Measurements from ENCODE around the gene RNF123.
"Not testable (repeated sequence)": the region's sequence is repeated elsewhere in the genome, so short reads cannot be mapped to it uniquely, and the experiment has no call there.

RNF123 gene

DNA sequence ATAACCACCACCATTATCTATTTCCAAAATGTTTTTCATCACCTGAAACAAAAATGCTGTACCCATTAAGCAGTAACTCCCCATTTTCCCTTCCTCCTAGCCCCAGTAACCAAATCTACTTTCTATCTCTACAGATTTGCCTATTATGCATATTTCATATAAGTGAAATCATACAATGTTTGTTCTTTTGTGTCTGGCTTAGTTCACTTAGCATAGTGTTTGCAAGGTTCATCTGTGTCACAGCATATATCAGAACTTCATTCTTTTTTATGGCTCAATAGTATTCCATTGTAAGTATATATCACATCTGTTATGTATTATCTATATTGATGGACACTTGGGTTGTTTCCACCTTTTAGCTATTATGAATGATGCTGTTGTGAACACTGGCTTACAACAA lies 51.1 kb downstream of the RNF123 start:
- Histone ChIP-seq H3K27ac (no peak overlapping the region), H4K20me1 (peaks cover 20 to 89% (median 57%) of the 10 kb centered on the region in 11 experiments; a peak in 19 of 22 replicates), H3K27me3 (no peaks in the 10 kb centered on the region), H3K9ac (no peak overlapping the region), H3K36me3 (peaks cover 73 to 100% (median 96%) of the 10 kb centered on the region in 11 experiments), H3K4me3 (no peak overlapping the region), H3K9me3 (replicated peaks in 1 of 11) (no peaks in the 10 kb centered on the region), H3K4me2 (no peak overlapping the region), H3K4me1 (peaks cover 0 to 11% (median 0%) of the 10 kb centered on the region in 10 experiments; a peak in 3 of 20 replicates)
- TF ChIP-seq Cebpa-rat (IDR thresholded peaks at IDR 0.05): no peak

DNA sequence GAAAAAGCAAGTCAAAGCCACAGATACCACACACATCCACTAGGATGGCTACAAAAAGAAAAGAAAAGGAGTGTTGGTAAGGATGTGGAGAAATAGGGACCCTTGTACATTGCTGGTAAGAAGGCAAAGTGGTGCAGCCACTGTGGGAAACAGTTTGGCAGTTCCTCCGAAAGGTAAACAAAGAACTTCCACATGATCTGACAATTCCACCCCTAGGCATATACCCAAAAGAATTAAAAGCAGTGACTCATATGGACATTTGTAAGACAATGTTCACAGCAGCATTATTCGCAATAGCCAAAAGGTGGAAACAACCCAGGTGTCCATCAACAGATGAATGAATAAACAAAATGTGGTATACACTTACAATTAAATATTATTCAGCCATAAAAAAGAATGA lies 56.6 kb downstream of the RNF123 start:
- TF ChIP-seq Cebpa-rat (IDR thresholded peaks at IDR 0.05): no peak
- Histone ChIP-seq H3K27ac (no peak overlapping the region), H3K4me2 (no peak overlapping the region)

DNA sequence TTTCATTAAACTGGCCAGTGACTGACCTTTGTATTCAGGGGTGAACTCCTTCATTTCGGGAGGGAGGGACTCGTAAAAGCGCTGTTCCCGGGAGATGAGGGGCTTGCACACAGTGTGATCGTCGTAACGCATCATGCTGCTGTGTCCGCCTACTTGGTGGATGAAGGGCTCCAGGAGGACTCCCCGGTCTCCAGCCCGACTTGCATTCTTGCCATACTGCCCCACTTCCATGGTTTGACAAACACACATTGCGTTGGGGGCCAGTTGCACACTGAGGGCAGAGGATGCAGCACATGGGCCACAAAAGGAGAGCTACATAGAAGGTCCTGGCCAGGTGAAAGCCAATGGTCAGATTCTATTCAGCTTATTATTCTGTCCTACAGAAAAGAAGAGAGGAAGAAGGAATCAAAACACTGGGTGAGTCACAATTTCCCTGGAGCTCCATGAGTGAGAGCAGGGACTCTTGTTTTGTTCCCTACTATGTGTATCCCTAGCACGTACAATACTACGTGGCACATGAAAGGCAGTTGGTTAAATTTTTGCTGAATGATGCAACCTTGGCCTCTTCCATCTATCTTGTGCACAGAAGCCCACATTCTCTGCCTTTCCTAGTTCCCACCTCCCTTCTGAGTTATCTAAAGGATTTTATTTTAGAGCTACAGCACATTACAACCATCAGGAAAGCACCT lies 58.6 kb downstream of the RNF123 start:
- no peak for TF ChIP-seq Cebpa-rat (IDR thresholded peaks at IDR 0.05)
- Histone ChIP-seq H3K4me1 (no peaks in the 10 kb centered on the region; a peak in 1 of 20 replicates), H3K27ac (no peak overlapping the region), H3K9me3 (replicated peaks in 1 of 11) (no peaks in the 10 kb centered on the region), H3K4me3 (no peak overlapping the region), H3K9ac (no peak overlapping the region), H3K36me3 (peaks cover 78 to 98% (median 89%) of the 10 kb centered on the region in 11 experiments), H4K20me1 (peaks cover 49 to 100% (median 92%) of the 10 kb centered on the region in 11 experiments), H3K27me3 (no peaks in the 10 kb centered on the region), H3K4me2 (no peak overlapping the region)

More for the DNA sequence above, 56.6 kb downstream of the RNF123 start:
- Histone ChIP-seq H4K20me1 (peaks cover 40 to 99% (median 85%) of the 10 kb centered on the region in 11 experiments; a peak in 21 of 22 replicates), H3K4me1 (no peaks in the 10 kb centered on the region; a peak in 1 of 20 replicates), H3K9ac (no peak overlapping the region), H3K36me3 (peaks cover 86 to 100% (median 94%) of the 10 kb centered on the region in 11 experiments), H3K27me3 (no peaks in the 10 kb centered on the region), H3K4me3 (no peak overlapping the region), H3K9me3 (replicated peaks in 1 of 11) (no peaks in the 10 kb centered on the region)

DNA sequence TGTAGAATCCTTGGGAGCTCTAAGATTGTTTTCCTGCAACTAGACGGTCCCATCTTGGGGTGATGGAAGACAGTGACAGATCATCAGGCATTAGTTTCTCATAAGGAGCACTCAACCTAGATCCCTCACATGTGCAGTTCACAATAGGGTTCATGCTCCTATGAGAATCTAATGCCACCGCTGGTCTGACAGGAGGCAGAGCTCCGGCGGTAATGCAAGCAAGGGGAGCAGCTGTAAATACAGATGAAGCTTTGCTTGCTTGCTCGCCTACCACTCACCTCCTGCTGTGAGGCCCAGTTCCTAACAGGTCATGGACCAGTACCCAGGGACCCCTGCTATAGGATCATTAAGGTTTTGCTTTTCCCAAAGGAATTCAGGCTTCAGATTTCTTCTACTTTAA lies 59.5 kb downstream of the RNF123 start:
- H3K9ac ChIP-seq; H3K4me3 ChIP-seq; H3K9me3 ChIP-seq (replicated peaks in 1 of 11); H3K4me2 ChIP-seq; H3K27me3 ChIP-seq; H3K27ac ChIP-seq; H3K4me1 ChIP-seq: not testable (repeated sequence)
- H4K20me1 ChIP-seq: peaks cover 57 to 100% (median 92%) of the 10 kb centered on the region in 11 experiments
- H3K36me3 ChIP-seq: peaks cover 69 to 92% (median 80%) of the 10 kb centered on the region in 11 experiments

DNA sequence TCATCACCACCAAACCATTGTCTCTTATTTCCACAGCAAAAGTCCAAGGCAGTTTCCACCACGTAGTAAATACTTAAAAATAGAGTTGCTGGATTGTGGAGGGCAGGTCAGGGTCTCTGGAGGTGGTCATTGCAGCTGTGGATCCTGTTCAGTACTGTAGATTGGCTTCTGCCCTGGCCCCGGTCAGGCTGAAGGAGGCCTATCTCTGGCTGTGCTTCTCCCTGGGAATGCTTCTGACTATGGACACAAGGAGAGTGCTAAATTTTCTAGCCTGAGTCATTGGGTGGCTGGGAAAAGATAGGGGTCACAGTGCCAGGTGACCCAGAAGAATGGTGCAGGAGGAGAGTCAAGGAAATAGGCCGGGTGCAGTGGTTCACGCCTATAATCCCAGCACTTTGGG lies 60.7 kb downstream of the RNF123 start:
- H3K4me2 ChIP-seq: no peak overlapping the region
- no peak overlapping the region for H3K27ac ChIP-seq
- H3K9me3 ChIP-seq (replicated peaks in 1 of 11): no peaks in the 10 kb centered on the region
- TF ChIP-seq Cebpa-rat (IDR thresholded peaks at IDR 0.05): no peak
- peaks cover 0 to 8% (median 0%) of the 10 kb centered on the region in 10 experiments; a peak in 2 of 20 replicates for H3K4me1 ChIP-seq
- H4K20me1 ChIP-seq: peaks cover 65 to 100% (median 94%) of the 10 kb centered on the region in 11 experiments
- H3K36me3 ChIP-seq: peaks cover 58 to 80% (median 69%) of the 10 kb centered on the region in 11 experiments
- no peaks in the 10 kb centered on the region for H3K27me3 ChIP-seq
- H3K9ac ChIP-seq: no peak overlapping the region
- no peak overlapping the region for H3K4me3 ChIP-seq

DNA sequence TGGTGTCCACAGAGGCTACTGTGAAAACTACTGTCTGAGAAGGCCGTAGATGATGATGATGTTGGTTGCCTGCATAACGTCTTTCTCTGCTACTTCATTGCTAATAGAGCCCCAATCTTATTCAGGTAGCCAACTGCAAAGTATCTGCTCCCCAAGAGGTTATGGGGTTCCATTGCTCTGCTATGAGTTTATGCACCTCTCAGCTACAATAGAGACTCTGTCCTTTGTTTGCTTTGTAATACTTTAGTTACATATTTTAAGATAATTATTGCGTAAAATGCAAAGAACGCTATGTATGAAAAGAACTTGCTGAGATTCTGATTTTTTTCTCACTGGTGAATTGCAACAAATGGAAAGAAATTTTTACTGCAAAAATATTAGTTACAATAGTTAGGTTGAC lies 62.1 kb downstream of the RNF123 start:
- TF ChIP-seq Cebpa-rat (IDR thresholded peaks at IDR 0.05): no peak

DNA sequence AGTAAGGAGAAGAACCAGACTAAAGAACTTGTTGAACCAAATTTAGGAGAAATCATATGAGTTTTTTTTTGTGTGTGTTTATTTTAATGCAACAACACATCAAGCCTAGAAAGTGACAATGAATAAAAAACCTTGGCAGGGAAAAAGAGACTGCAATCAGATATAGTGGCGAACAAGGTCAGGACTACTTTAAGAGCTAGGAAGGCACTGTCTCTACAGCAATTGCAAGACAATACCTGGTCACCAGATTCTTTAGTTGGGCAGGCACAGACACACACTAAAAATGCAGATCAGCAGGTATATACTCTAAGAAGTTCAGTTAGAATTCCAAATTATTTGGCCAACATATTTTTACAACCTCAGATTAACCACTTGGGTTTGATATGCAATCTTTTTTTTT lies 65.2 kb downstream of the RNF123 start:
- H3K9me3 ChIP-seq (replicated peaks in 1 of 11): no peaks in the 10 kb centered on the region
- H3K9ac ChIP-seq: no peak overlapping the region
- no peak overlapping the region for H3K4me2 ChIP-seq
- H3K27ac ChIP-seq: no peak overlapping the region
- peaks cover 84 to 100% (median 99%) of the 10 kb centered on the region in 11 experiments for H4K20me1 ChIP-seq
- no peak for TF ChIP-seq Cebpa-rat (IDR thresholded peaks at IDR 0.05)
- no peak overlapping the region for H3K4me3 ChIP-seq
- H3K36me3 ChIP-seq: peaks cover 18 to 68% (median 30%) of the 10 kb centered on the region in 11 experiments; a peak in 21 of 22 replicates
- peaks cover 0 to 11% (median 7%) of the 10 kb centered on the region in 10 experiments; a peak in 7 of 20 replicates for H3K4me1 ChIP-seq
- H3K27me3 ChIP-seq: no peaks in the 10 kb centered on the region

More for the DNA sequence above, 62.1 kb downstream of the RNF123 start:
- Histone ChIP-seq H3K9me3 (replicated peaks in 1 of 11) (no peaks in the 10 kb centered on the region), H3K4me2 (no peak overlapping the region), H3K27ac (no peak overlapping the region), H4K20me1 (peaks cover 68 to 100% (median 95%) of the 10 kb centered on the region in 11 experiments), H3K4me1 (peaks cover 0 to 8% (median 0%) of the 10 kb centered on the region in 10 experiments; a peak in 2 of 20 replicates), H3K27me3 (no peaks in the 10 kb centered on the region), H3K9ac (no peak overlapping the region), H3K36me3 (peaks cover 43 to 72% (median 57%) of the 10 kb centered on the region in 11 experiments), H3K4me3 (no peak overlapping the region)

DNA sequence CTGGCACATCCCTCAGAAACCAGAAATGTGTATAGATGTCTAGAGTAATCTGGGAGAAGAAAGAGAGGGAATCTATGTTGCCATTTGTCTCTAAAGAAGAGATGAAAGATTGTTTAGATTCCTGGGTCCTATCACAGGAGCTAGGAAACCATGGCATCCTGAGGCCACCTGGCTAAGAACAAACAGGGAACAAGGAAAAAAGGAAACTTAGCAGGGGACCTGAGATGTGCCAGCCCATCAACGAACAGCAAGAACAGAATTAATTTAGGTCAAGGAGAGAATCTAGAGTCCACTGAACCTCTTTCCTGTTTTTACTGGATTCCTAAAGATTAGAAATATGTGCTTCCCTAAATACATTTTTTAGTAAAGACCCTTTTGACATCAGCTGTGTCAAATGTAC lies 66.7 kb downstream of the RNF123 start:
- TF ChIP-seq Cebpa-rat (IDR thresholded peaks at IDR 0.05): no peak
- peaks cover 6 to 23% (median 8%) of the 10 kb centered on the region in 10 experiments; a peak in 12 of 20 replicates for H3K4me1 ChIP-seq
- H3K27ac ChIP-seq: no peak overlapping the region
- H3K9me3 ChIP-seq (replicated peaks in 1 of 11): no peaks in the 10 kb centered on the region
- H3K36me3 ChIP-seq: peaks cover 11 to 66% (median 24%) of the 10 kb centered on the region in 11 experiments; a peak in 19 of 22 replicates
- H3K4me3 ChIP-seq: no peak overlapping the region
- H3K9ac ChIP-seq: no peak overlapping the region
- H3K4me2 ChIP-seq: no peak overlapping the region
- H4K20me1 ChIP-seq: peaks cover 83 to 100% (median 99%) of the 10 kb centered on the region in 11 experiments
- no peaks in the 10 kb centered on the region for H3K27me3 ChIP-seq

DNA sequence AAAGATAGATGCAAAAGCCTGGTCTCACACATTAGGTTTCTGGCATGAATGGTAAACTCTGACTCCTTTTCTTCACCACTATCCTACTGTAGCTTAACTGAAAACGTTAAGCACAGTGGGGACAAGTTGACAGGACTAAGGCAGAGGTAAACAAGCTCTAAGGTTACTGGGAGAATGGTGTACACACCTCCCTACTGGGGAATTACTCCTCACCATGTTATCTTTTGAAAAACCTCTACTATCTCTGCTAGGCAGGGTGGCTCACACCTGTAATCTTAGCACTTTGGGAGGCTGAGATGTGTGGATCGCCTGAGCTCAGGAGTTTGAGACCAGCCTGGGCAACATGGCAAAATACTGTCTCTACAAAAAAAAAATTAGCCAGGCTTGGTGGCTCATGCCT lies 67.8 kb downstream of the RNF123 start:
- Histone ChIP-seq H4K20me1 (peaks cover 88 to 100% (median 100%) of the 10 kb centered on the region in 11 experiments), H3K27ac (no peak overlapping the region), H3K4me3 (no peak overlapping the region), H3K9ac (no peak overlapping the region), H3K4me2 (peak overlapping the region in 1 of 11 experiments; percentile 3; a peak in 1 of 22 replicates), H3K27me3 (no peaks in the 10 kb centered on the region), H3K36me3 (peaks cover 5 to 63% (median 24%) of the 10 kb centered on the region in 11 experiments; a peak in 18 of 22 replicates), H3K4me1 (peaks cover 6 to 23% (median 8%) of the 10 kb centered on the region in 10 experiments; a peak in 12 of 20 replicates), H3K9me3 (replicated peaks in 1 of 11) (no peaks in the 10 kb centered on the region)
- TF ChIP-seq Cebpa-rat (IDR thresholded peaks at IDR 0.05): no peak

Measured in BLaER1 treated with 17β-estradiol and CSF1 and Interleukin-3, amounts not matched to agents 10 nM and 100 nM (cell line).